AG04450 (cell line): ENCODE results near the gene SLC24A3. TPM values are rescaled to one million over a fixed set of nuclear protein-coding genes. Genes with fewer than 3 reads are reported as not detected.

ENCODE experiments used
- CTCF ChIA-PET: fragments of 300-600, 350-600 bp; formaldehyde crosslinking; extraction: SDS; loops from one replicate; lab custom pipeline; 2022; ENCODE audit warnings: antibody characterized with exemption, inconsistent platforms; lab: Charles Lee
- POLR2A ChIA-PET: fragments of 350-600 bp; formaldehyde crosslinking; extraction: SDS; loops from one replicate; lab custom pipeline; 2021; ENCODE audit warnings: antibody characterized with exemption, inconsistent platforms; lab: Yijun Ruan, JAX
- DNase-seq: peaks from one replicate; pipeline ENCODE4 v3.0.0-alpha.2; 2011; ENCODE audit warnings: low read depth, low spot score
- H3K27ac ChIP-seq: one replicate; pipeline ENCODE4 v1.5.1; 2012; ENCODE audit warnings: low read depth, low read length, control low read depth
- H3K27me3 ChIP-seq: one replicate; pipeline ENCODE4 v1.6.0; 2012; ENCODE audit warnings: low read length; ENCODE audit not compliant: control insufficient read depth, insufficient read depth
- H3K4me3 ChIP-seq: 2 replicates; pipeline ENCODE4 v1.5.1; 2011; ENCODE audit warnings: mild to moderate bottlenecking, low read depth, low read length, control low read depth
- H3K9me3 ChIP-seq: 2 replicates; pipeline ENCODE4 v1.5.1; 2012; ENCODE audit warnings: low read length; ENCODE audit not compliant: control insufficient read depth, insufficient read depth
- polyA plus RNA-seq: library from polyadenylated mRNA; depleted of rRNA; stranded (reverse); fragments of >200 nt; gene quantifications from 2 replicates; pipeline ENCODE4 v1.2.3, GENCODE V29; 2011
- TF ChIP-seq, protein P1 (sequence below): IDR thresholded peaks from 2 replicates; pipeline ENCODE4 v1.5.1; 2011; ENCODE audit warnings: low read depth, low read length, control low read depth, inconsistent platforms

Gene SLC24A3
- polyA plus RNA-seq, 1 experiment: not detected

DNA sequence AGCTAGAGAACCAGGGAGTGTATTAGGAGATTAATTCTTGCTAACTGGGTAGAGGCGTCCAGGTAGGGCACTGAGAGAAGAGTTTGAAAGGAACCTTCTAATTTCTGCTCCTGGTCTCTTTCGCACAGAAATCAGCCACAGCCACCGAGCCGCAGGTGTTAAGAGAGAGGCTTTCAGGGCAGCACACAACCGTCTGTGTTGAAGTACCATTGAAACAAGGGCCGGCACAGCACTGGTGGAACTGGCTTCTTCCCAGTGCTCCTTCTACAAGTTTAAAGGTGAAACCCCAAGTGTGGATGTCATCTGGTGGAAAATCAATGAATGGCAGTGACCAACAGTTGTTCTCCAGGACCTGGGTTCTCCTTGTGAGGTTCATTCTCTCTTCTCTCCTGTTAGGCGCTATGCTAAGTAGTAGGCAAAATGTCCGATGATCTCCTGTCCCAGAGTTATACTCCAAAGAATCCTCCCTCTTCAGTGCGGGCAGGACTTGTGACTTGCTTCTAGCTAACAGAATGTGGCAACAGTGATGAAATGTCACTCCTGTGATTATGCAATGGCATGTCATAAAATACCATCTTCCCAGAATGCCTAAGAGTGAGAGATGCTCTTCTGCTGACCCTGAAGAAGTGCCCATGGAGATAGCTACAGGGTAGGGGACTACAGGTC is 530.7 kb downstream of the SLC24A3 start:
- Histone ChIP-seq H3K9me3 (no peaks in the 10 kb centered on the region), H3K4me3 (no peak overlapping the region), H3K27me3 (peaks cover 11% of the 10 kb centered on the region), H3K27ac (no peak overlapping the region)
- TF ChIP-seq, protein P1, sequence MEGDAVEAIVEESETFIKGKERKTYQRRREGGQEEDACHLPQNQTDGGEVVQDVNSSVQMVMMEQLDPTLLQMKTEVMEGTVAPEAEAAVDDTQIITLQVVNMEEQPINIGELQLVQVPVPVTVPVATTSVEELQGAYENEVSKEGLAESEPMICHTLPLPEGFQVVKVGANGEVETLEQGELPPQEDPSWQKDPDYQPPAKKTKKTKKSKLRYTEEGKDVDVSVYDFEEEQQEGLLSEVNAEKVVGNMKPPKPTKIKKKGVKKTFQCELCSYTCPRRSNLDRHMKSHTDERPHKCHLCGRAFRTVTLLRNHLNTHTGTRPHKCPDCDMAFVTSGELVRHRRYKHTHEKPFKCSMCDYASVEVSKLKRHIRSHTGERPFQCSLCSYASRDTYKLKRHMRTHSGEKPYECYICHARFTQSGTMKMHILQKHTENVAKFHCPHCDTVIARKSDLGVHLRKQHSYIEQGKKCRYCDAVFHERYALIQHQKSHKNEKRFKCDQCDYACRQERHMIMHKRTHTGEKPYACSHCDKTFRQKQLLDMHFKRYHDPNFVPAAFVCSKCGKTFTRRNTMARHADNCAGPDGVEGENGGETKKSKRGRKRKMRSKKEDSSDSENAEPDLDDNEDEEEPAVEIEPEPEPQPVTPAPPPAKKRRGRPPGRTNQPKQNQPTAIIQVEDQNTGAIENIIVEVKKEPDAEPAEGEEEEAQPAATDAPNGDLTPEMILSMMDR: no peak
- ChIA-PET CTCF (interaction anchor here (1.0 kb wide), 1 partner anchor 50 kb away, joined by 3 read pairs; no protein-coding TSS in a partner anchor), POLR2A (no interaction called here)
- DNase-seq: no peak

DNA sequence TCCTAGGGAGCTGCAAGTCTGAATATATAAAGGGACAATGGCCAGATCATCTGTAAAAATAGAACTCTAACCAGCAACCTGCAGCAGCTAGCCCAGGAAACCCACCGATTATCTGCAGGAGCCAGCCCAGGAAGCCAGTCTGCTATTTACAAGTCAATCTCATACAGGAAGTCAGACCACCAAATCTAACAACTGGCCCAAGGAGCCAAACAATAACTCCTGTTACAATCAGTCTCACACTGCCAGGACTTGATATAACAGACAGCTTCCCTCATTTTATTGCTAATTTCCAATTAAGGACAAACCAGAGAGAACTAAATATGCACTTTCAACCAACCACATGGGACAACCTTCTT is 531.2 kb downstream of the SLC24A3 start:
- H3K27me3 ChIP-seq: peaks cover 11% of the 10 kb centered on the region
- CTCF ChIA-PET: interaction anchor here (1.0 kb wide), 1 partner anchor 51 kb away, joined by 3 read pairs; no protein-coding TSS in a partner anchor
- H3K27ac ChIP-seq: no peak overlapping the region
- no peaks in the 10 kb centered on the region for H3K9me3 ChIP-seq
- no peak for DNase-seq
- TF ChIP-seq, protein P1: no peak
- no peak overlapping the region for H3K4me3 ChIP-seq
- POLR2A ChIA-PET: no interaction called here

DNA sequence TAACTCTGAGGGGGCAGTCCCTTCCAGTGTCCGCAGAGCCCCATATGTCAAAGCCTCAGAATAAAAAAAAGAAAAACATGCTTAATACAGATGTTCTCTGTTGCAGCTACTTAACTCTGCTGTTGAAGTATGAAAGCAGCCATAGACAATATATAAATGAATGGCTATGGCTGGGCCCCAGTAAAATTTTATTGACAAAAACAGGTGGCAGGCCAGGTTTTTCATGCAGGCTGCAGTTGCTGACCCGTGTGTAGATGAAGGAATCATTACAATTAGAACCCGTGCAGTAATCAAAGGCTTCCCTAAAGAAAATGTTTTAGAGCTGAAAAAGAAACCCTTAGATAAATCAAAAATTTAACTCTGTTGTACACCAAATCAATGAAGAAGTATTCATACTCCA is 532.7 kb downstream of the SLC24A3 start:
- H3K4me3 ChIP-seq: no peak overlapping the region
- H3K9me3 ChIP-seq: no peaks in the 10 kb centered on the region
- CTCF ChIA-PET: interaction anchor here (1.0 kb wide), 1 partner anchor 52 kb away, joined by 3 read pairs; no protein-coding TSS in a partner anchor
- H3K27me3 ChIP-seq: peaks cover 11% of the 10 kb centered on the region
- POLR2A ChIA-PET: no interaction called here
- TF ChIP-seq, protein P1: no peak
- no peak overlapping the region for H3K27ac ChIP-seq
- DNase-seq: no peak

DNA sequence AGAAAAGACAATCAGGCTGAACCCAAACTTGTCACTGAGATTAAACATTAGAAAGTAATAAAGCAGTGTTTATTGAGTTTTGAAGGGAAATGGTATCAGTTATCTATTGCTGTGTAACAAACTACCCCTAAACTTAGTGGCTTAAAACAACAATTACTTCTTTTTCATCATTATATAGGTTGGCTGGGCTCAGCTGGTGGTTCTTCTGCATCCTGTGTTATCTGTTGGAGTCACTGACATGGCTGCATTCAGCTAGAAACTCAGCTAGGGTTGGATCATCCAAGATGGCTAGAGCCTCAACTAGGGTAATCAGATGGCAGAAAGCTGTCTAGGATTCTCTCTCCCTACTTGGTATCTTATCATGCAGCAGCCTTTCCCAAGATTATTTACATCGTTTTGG is 533.1 kb downstream of the SLC24A3 start:
- no peak overlapping the region for H3K4me3 ChIP-seq
- ChIA-PET CTCF (interaction anchor here (1.0 kb wide), 1 partner anchor 53 kb away, joined by 3 read pairs; no protein-coding TSS in a partner anchor), POLR2A (no interaction called here)
- no peak overlapping the region for H3K27ac ChIP-seq
- TF ChIP-seq, protein P1: no peak
- H3K9me3 ChIP-seq: no peaks in the 10 kb centered on the region
- DNase-seq: no peak
- H3K27me3 ChIP-seq: peaks cover 11% of the 10 kb centered on the region

DNA sequence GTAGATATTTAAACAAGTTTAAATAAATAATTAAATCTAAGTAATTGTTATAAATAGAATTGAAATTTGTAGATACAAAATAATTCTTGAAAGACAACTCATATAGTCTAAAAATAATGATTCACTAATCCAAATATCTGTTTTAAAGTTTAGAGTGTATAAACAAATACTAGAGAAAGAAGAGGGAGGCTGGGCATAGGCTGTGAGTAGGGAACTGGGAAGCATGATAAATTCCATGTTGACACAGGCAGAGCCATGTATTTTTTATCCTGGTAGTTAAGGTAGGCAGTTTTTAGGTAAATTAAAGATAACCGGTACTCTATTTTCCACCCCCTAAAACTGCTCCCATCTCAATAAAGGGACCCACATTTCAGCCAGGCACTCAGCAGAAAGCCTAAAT is 534.0 kb downstream of the SLC24A3 start:
- CTCF ChIA-PET: no interaction called here
- Histone ChIP-seq H3K9me3 (no peaks in the 10 kb centered on the region), H3K4me3 (no peak overlapping the region), H3K27ac (no peak overlapping the region), H3K27me3 (peaks cover 11% of the 10 kb centered on the region)
- TF ChIP-seq, protein P1: no peak
- DNase-seq: no peak
- POLR2A ChIA-PET: no interaction called here
